Measurements from ENCODE around the gene SLC26A1.

Gene SLC26A1

DNA sequence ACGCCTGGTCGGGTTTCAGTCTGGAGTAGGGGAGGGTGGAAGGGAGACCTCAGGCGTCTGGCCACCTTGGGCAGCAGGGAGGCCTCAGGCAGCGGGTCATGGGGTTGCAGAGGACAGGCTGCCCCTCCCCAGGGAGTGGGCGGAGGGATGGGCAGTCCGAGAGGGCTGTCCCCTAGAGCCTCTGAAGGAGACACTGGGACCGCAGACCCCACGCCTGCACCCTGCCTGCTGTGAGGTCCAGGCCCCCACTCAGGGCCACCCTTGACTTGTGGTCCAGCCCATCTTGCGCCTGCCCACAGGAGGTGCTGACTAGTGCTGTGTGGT, 34.7 kb upstream of the SLC26A1 start:
- DNase-seq: no peak

DNA sequence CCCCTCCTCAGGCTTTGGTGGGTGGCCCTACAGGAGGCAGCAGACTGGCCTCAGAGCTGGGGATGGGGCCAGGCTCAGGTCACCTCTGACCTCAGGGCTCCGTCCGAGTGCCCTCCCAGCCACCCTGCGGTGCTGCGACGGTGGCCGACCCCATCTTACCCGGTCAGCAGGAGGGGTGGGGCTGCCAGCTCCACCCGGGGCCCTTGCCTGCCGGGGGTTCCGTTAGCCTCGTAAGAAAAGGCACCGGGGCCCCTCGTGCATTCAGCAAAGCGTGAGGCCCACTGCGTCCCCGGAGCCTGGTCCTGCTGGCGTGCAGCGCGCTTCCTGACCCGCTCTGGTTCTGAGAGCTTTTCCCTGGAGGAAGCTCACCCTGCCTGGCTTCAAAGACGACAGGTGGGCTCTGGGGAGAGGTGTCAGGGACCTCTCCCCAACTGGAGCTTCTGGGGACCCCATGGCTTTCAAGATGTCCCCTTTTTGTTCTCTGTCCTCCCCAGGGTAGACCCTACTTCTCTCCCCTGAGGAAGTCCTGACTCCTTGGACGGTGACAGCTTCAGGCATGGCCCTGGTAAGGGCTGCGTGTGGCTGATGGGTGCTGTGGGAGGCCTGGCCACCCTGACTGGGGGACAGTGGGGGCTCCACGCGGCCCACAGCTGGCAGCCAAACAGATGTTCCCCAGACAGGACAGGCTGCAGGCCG, 34.2 kb upstream of the SLC26A1 start:
- DNase-seq: no peak

DNA sequence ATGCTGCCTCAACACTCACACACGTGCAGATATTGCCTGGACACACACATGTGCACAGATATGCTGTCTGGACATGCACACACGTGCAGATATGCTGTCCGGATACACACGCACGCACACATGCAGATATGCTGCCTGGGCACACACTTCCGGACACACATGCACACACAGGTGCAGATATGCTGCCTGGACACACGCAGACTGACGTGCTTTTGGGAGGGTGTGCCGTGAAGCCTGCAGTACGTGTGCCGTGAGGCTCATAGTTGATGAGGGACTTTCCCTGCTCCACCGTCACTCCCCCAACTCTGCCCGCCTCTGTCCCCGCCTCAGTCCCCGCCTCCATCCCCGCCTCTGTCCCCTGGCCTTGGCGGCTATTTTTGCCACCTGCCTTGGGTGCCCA, 32.9 kb upstream of the SLC26A1 start:
- no peak for DNase-seq

DNA sequence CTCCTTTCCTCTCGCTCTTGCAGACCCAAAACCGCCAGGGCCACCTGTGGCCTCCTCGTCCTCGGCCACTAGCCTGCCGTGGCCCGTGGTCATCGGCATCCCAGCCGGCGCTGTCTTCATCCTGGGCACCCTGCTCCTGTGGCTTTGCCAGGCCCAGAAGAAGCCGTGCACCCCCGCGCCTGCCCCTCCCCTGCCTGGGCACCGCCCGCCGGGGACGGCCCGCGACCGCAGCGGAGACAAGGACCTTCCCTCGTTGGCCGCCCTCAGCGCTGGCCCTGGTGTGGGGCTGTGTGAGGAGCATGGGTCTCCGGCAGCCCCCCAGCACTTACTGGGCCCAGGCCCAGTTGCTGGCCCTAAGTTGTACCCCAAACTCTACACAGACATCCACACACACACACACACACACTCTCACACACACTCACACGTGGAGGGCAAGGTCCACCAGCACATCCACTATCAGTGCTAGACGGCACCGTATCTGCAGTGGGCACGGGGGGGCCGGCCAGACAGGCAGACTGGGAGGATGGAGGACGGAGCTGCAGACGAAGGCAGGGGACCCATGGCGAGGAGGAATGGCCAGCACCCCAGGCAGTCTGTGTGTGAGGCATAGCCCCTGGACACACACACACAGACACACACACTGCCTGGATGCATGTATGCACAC, 31.8 kb upstream of the SLC26A1 start:
- DNase-seq: no peak

DNA sequence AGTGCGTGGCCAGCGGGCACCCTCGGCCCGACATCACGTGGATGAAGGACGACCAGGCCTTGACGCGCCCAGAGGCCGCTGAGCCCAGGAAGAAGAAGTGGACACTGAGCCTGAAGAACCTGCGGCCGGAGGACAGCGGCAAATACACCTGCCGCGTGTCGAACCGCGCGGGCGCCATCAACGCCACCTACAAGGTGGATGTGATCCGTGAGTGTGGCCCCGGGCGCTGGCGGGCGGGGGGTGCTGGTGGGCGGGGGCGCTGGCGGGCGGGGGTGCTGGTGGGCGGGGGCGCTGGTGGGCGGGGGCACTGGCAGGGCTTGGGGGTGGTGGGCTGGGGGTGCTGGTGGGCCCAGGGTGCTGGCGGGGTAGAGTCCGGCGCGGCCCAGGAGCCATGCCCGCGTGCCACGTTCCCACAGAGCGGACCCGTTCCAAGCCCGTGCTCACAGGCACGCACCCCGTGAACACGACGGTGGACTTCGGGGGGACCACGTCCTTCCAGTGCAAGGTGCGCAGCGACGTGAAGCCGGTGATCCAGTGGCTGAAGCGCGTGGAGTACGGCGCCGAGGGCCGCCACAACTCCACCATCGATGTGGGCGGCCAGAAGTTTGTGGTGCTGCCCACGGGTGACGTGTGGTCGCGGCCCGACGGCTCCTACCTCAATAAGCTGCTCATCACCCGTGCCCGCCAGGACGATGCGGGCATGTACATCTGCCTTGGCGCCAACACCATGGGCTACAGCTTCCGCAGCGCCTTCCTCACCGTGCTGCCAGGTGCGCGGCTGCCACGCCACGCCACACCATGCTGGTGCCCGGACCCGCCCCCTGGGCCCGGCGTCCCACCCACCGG, 30.9 kb upstream of the SLC26A1 start:
- DNase-seq: no peak

DNA sequence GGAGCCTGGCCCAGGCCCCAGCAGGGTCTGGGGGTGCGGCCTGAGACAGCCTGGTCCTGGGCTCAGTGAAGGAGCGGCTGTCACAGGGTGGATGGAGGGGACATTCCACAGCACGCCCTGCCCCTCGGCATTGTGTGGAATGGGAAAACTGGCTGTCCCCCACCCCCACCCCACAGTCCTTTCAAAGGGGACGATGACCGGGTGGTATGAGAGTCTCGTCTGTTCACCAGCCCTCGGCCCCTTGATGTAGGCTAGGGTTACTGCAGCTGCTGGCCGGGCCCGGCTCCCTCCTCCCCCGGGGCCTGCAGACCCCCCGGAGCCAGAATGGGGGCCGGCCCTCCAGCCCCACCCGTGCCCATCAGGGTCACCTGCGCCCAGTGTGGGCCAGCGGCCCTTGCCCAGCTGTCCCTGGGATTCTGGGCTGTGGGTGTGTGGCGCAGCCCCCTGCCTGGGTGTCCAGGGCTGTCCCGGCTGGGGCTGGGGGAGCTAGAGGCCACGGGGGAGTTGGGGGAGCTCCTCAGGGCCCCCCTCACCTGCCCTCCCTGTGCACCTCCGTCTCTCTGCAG, 30.0 kb upstream of the SLC26A1 start:
- no peak for DNase-seq

DNA sequence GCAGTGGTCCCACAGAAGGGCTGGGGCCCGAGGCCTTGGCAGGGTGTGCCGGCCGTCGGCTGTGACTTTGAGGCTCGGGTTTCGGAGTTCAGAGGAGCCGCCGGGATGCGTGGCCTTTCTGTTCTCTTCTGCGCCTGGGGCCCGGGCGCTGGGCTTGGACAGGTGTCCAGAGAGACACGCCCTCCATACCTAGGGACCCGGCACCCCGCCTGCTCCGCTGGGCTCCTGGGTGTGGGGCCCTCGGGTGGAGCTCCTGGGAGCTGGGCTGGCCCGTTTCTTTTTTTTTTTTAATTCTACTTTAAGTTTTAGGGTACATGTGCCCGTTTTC, 29.5 kb upstream of the SLC26A1 start:
- DNase-seq: no peak

DNA sequence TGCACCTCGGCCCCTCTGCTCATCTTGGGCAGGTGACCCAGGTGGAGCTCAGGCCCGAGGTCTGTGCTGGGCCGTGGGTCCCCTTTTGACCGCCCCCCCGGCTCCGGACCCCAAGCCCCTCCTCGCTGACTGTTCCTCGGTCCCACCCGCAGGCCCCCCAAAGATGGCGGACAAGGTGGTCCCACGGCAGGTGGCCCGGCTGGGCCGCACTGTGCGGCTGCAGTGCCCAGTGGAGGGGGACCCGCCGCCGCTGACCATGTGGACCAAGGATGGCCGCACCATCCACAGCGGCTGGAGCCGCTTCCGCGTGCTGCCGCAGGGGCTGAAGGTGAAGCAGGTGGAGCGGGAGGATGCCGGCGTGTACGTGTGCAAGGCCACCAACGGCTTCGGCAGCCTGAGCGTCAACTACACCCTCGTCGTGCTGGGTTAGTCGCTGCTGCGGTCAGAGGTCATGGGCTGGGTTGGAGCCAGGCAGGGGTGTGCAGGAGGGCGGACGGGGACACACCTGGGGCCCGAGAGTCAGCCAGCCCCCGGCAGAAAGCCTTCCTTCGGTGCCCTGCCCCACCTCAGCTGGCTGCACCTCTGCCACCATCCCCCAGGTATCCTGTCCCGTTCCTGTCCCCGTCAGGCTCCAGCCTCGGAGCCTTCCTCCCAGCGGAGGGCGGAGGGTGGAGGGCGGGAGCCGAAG, 29.0 kb upstream of the SLC26A1 start:
- DNase-seq: no peak

DNA sequence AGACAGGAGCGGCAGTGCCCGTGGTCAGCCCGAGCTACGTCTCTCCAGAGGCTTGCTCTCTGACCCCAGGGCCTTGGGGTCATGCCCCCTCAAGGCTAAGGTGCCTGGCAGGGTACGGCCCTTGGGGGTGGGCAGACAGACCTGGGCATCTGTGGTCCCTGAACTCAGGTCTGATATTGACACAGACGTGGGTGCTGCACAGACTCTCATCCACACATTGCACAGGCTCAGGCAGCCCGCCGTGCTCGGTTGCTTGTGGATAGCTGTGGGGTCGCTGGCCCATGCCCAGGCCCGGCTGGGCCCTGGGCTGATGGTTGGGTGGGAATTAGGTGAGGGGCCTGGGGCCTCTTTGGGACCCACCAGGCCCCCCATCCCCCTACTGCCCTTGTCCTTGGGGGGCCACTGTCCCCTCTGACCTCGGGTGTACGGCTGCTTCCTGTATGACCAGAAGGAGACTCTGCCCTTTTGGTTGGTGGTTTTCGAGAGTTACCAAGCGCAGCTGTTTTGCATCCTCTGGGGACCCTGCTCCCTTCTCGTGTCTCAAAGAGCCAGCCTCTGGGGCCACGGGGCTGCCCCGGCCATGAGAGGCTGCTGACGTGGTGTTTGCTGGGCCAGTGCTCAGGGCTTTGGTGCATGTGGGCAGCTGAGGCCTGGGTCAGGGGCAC, 28.3 kb upstream of the SLC26A1 start:
- DNase-seq: no peak

DNA sequence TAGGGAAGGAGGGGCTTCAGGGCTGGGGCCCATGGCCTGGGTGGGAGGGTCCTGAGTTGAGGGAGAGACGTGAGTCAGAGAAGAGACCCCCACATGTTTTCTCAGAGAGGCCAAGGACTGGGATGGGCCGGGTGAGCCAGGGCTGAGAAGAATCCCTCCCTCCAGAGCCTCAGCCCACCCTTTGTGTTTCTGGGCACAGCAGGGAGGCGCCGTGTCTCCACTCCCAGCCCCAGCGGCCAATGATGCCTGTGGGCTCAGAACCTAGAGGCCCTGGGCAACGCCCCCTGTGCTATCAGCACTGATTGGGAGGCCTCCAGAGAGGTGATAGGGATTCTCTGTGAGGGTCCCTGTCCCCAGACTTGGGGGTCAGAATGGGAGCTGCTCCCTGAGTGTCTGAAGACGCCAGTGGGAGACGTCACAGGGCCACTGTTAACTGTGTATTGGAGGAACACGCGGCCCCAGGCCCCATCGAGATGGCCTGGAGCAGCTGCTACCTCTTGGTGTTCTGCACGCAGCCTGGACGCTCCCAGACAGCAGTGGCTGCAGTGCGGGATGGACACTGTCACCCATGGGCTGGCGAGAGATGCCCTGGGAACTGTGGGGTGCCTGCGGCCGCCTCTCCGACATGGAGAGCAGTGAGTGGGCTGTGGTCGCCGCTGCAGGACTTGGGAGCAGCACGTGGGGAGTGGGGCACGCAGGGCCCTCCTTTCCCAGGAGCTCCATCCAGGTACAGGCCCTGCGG, 26.7 kb upstream of the SLC26A1 start:
- no peak for DNase-seq

DNA sequence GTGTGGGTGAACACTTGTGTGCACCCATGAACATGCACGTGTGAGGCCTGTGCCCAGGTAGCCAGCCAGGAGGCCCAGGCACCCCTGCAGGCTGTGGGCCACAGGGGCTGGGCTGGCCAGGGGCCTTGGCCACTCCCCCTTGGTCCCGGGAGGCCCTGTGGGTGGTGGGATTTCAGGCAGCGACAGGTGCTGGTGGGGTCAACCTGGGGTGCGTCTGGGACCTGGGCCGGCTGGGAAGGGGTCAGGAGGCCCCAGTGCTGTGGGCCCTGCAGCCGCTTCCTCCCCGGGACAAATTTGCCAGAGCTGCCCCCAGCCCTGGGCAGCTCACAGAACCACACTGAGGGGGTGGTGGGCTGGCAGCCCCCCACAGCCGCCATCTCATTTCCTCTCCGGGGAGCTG, 26.1 kb upstream of the SLC26A1 start:
- no peak for DNase-seq

DNA sequence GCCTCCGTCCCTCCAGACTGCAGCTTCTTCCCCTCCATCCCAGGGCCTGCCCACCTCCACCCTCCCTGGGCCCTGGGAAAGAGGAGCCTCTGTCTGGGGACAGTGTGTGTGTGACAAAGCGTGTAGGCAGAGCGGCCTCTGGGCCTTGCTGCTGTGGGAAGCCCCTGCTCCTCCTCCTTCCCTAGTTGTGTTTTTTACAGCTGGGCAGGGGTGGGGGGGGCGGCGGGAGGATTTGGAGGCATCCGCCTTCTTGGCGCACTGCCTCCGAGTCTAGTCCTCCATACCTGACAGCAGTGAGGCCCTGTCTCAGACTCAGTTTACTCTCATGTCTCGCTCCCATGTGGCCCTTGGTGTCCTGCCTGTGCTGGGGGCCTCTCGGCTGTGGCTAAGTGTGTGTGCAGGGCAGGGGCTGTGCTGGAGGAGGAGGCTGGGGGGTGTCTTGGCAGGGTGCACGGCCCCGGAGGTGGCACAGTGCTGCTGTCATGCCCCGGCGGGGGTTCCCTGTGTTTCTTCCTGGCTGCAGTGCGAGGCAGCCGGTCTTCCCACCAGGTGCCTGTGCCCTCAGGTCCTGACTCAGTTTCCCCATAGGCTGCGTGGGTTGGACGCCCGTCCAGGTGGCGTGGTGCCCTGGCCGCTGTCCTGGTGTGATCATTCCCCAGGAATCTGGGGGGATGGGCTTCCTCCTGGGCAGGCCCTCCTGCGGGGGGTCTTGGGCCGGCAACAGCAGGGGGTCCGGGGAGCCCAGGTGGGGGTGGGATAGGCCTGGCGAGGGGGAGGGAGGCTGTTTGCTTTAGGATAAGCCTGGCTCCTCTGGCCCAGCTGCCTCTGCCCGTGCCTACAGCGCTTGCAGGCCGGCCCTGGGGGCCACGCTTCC, 25.2 kb upstream of the SLC26A1 start:
- DNase-seq: no peak

DNA sequence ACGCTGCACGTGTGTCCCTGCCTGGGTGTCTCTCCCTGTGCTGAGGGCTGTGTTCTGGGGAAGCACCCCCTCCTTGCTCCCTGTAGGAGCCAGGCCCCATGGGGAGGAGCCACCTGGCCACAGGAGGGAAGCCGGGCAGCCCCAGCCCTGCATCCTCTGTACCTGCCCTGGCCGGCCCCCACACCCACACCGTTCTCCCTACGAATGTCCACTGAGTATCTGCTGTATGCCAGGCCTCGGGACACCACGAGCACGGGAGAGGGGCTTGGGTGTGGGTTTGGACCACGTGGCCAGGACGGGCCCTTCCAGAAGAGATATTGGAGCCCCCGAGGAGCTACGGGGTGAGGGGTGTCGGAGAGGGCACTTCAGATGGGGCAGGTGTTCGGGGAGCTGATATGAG, 24.5 kb upstream of the SLC26A1 start:
- no peak for DNase-seq

DNA sequence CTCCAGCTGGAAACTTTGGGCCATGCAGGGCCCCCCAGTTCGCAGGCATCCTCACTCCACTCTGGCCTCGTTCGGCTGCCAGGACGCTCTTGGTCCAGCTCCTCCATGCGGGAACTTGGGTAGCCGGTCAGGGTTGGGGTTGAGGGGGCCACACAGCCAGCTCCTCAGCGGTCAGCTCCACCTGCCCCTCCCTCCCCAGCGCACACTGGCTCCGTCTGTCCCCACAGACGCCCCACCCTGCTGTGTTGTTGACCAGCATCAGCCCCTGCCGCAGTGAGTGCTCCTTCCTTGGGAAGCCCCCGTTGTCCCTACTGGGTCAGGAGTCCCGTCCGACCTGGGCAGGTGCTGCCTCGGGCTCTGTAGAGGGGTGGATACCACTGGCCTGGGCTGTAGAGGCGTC, 24.0 kb upstream of the SLC26A1 start:
- no peak for DNase-seq

DNA sequence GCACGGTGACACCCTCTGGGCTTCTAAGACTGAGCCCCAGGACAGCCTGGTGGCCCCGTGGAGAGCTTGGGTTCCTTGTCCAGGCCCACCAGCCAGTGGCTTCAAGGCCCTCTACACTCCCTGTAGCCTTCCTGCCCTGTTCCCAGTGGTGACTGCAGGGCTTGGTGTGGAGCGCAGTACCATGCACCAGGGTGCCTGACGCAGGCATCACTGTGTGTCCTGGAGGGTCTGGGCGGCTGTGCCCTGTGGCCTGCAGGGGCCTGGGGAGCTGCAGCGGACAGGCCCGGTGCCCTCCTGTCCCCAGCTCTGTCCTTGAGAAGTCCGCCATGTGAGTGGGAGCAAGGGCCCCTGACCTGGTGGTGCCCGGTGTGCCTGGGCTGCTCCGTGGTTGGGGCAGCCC, 22.5 kb upstream of the SLC26A1 start:
- DNase-seq: no peak

DNA sequence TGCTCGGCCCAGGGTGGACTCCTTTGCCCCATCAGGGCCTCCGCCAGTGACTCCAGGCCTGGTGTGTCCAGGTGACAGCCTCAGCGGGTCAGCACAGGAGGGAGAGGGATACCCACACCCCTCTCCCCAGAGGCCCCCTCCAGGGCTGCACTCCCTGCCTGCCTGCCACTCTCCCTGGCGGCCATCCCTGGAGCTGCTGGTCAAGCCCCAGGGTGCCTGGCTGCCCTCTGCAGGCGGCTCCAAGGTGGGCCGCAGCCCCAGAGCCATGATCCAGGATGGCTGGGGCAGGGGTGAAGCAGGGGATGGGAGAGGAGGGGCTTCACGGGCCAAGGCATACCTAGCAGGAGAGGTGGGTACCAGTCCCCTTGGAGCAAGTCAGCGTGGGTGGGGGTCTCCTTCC, 22.0 kb upstream of the SLC26A1 start:
- DNase-seq: no peak

DNA sequence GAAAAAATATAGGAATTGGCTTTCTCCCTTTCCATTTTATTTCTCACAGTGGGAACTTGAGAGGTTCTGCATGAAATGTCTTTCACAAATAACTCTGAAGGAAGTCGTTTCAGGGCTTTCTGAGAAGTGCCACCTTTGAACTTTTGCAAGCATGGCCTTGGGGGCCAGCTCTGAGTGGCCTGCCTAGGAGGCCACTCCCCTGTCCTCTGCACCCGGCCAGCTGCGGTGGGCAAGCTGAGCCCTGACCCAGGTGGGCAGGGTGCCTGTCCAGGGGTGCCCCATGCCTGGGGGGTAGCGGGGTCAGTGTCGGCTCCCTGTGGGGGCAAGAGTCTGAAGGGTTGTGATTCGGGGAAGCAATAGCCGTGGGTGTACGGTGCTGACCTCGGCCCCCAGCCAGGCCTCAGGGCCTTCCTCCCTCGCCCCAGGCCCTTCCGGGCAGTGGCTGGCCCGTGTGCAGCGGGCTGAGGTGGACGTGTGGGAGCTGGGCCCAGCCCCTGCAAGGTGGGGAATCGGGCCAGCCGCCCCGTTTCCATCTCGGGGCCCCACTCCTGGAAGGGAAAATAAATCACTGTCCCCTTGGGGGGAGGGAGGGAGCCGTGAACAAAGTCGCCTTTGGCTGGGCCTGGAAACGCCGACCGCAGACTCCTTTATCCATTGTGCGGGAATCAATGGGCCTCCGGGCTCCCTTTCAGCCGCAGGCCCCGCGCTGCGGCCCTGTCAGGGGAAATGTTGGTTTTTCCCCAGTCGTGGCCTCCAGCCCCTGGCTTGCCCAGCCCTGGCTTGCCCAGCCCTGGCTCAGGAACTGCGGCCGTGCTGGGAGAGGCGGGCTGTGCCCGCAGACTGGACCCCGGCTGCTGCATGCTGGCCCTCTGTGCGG, 21.3 kb upstream of the SLC26A1 start:
- no peak for DNase-seq

DNA sequence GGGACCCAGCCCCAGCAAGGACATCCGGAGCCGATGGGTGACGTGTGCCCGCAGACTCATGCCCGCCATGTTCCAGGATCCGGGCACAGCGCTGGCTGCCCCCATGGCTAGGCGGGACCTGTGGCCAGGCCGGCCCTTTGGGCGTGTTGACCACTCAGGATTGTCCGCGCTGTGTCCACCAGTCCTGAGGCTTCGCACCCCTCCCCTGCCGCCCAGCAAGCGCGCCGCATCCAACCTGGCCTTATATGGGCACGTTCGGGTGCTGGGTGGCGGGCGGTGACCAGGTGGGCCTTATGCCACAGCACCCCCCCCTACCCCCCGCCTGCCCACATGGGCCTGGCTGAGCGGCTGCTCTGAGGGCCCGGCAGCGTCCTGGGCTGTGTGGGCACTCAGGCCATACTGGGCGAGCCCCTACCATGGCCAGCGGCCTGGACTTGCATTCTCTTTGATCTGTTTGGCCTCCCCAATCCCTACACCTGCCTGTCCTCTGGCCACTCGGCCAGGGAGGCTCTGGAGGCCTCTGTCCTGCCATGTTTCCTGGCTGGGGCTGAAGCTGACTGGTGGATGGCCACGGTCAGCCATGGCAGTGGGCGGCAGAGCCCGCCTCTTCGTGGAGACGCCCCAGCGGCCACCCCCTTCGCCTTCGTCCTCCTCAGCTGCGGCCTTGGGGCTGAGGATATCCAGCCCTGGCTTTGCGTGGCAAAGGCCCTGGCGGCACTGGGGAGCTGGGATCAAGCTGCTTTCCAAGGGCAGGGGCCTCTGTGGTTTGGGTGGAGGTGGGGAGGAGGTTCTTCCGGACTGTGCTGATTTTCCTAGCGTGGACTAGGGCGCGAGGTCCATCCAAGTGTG, 20.2 kb upstream of the SLC26A1 start:
- no peak for DNase-seq
